ENCODE measurements around the gene ZNF791. TPM values are rescaled to one million over a fixed set of nuclear protein-coding genes. Genes with fewer than 3 reads are reported as not detected.

ZNF791 gene
- total and polyA plus RNA-seq, 2 of the 13 experiments (the other 11 are each of a cell fraction or from before 2014, with no cell fraction given): 12.8 to 17.4 TPM

- TF ChIP-seq ZBTB2 (CRISPR knock-in tag; IDR thresholded peaks at IDR 0.05; ENCODE audit: low read depth) (no peak), NFRKB (IDR thresholded peaks at IDR 0.05) (no peak), RARA (CRISPR knock-in tag; IDR thresholded peaks at IDR 0.05) (peak; percentile 28; the same call in 1 of the 2 replicates), RFX5 (IDR thresholded peaks at IDR 0.05; ENCODE audit: low read depth, low read length) (no peak), FLYWCH1 (CRISPR knock-in tag; IDR thresholded peaks at IDR 0.05) (no peak), SAP130 (CRISPR knock-in tag; IDR thresholded peaks at IDR 0.05; ENCODE audit: low read depth) (peak; percentile 33; the same call in 1 of the 2 replicates), PAX8 (CRISPR knock-in tag; IDR thresholded peaks at IDR 0.05; ENCODE audit: borderline replicate concordance) (no peak), GATAD1 (CRISPR knock-in tag; IDR thresholded peaks at IDR 0.05) (no peak), ZNF781 (CRISPR knock-in tag; IDR thresholded peaks at IDR 0.05; ENCODE audit: borderline replicate concordance, not compliant biosample characterization) (no peak), CSRNP1 (CRISPR knock-in tag; IDR thresholded peaks at IDR 0.05) (no peak), MTF1 (CRISPR knock-in tag; IDR thresholded peaks at IDR 0.05) (no peak), SRSF4 (IDR thresholded peaks at IDR 0.05; ENCODE audit: low read depth, low read length, poor library complexity, severe bottlenecking) (no peak), PAWR (CRISPR knock-in tag; IDR thresholded peaks at IDR 0.05; ENCODE audit: borderline replicate concordance) (no peak), PHF5A (CRISPR knock-in tag; IDR thresholded peaks at IDR 0.05; ENCODE audit: low read depth, unreplicated experiment) (no peak), ATF3 (CRISPR knock-in tag; IDR thresholded peaks at IDR 0.05) (0 out of 2 replicates have a peak, but pooled peaks have one; percentile 39), POLR2AphosphoS5 (IDR thresholded peaks at IDR 0.05; ENCODE audit: low read depth, low read length) (no peak), NR2C2 (CRISPR knock-in tag; IDR thresholded peaks at IDR 0.05; ENCODE audit: borderline replicate concordance) (no peak), ZNF142 (CRISPR knock-in tag; IDR thresholded peaks at IDR 0.05) (no peak), MAFG (CRISPR knock-in tag; IDR thresholded peaks at IDR 0.05) (no peak), ARID3A (IDR thresholded peaks at IDR 0.05; ENCODE audit: low read depth, low read length) (no peak)
These were observed 30.5 kb upstream of the ZNF791 start (continued) for GRCh38 chr19:12580180-12580694.
